OCI-LY3 (cell line): Measurements from ENCODE around the gene VWA3B.

Experiments used
- H2AFZ ChIP-seq: fragments of 200-600, 300-600 bp; shearing (Covaris generic); 2 replicates; pipeline ENCODE4 v1.6.0; 2014; ENCODE audit warnings: antibody characterized with exemption, low read depth, low read length
- H3K27ac ChIP-seq: fragments of 200-600, 300-600 bp; sonication (generic); 2 replicates; pipeline ENCODE4 v1.5.1; 2014; ENCODE audit warnings: mild to moderate bottlenecking, low read length, moderate library complexity, mixed read lengths
- H3K27me3 ChIP-seq: fragments of 200-600, 300-600 bp; sonication (generic); 2 replicates; pipeline ENCODE4 v1.6.1; 2014; ENCODE audit warnings: low read depth, low read length, mixed read lengths
- H3K36me3 ChIP-seq: fragments of 200-600, 300-600 bp; sonication (generic); replicated peaks from 2 replicates; pipeline ENCODE3; 2014; ENCODE audit warnings: low read depth, low read length, mixed read lengths
- H3K4me1 ChIP-seq: fragments of 300-600, 200-600 bp; sonication (generic); 2 replicates; pipeline ENCODE4 v1.6.1; 2014; ENCODE audit warnings: low read length, mixed read lengths
- H3K4me2 ChIP-seq: fragments of 200-600, 300-600 bp; sonication (generic); 2 replicates; pipeline ENCODE4 v1.6.1; 2014; ENCODE audit warnings: low read length, mixed read lengths
- H3K4me3 ChIP-seq: fragments of 300-600, 200-600 bp; sonication (generic); 2 replicates; pipeline ENCODE4 v1.5.1; 2014; ENCODE audit warnings: antibody characterized with exemption, mild to moderate bottlenecking, low read length, moderate library complexity
- H3K79me2 ChIP-seq: fragments of 300-600, 200-600 bp; shearing (Covaris generic); 2 replicates; pipeline ENCODE4 v1.6.1; 2014; ENCODE audit warnings: mild to moderate bottlenecking, low read length, mixed read lengths
- H3K9ac ChIP-seq: fragments of 300-600, 200-600 bp; shearing (Covaris generic); 2 replicates; pipeline ENCODE4 v1.6.0; 2014; ENCODE audit warnings: mild to moderate bottlenecking, low read length, moderate library complexity
- H3K9me3 ChIP-seq: fragments of 200-600, 300-600 bp; shearing (Covaris generic); 2 replicates; pipeline ENCODE4 v1.6.1; 2014; ENCODE audit warnings: low read length, mixed read lengths; ENCODE audit not compliant: insufficient read depth
- H4K20me1 ChIP-seq: fragments of 200-600, 300-600 bp; sonication (generic); 2 replicates; pipeline ENCODE4 v1.6.1; 2016; ENCODE audit warnings: low read length, mixed read lengths; ENCODE audit not compliant: insufficient read depth
- CTCF ChIP-seq: fragments of 200-600, 300-600 bp; sonication (generic); IDR thresholded peaks from 2 replicates; pipeline ENCODE4 v1.5.1; 2014; ENCODE audit warnings: antibody characterized with exemption, low read length, low read depth
- EZH2phosphoT487 ChIP-seq: fragments of 200-600 bp; shearing (Covaris generic); IDR thresholded peaks from 2 replicates; pipeline ENCODE4 v1.6.1; 2018; ENCODE audit warnings: antibody characterized with exemption, mixed run types, low read depth

Gene VWA3B

GRCh38 chr2:98311090-98311489 lies 224.1 kb downstream of the VWA3B start:
- Histone ChIP-seq H3K36me3 (no peaks in the 10 kb centered on the region), H3K4me3 (no peak overlapping the region), H3K27me3 (peaks cover 22% of the 10 kb centered on the region; the same call in 1 of the 2 replicates), H3K9me3 (no peaks in the 10 kb centered on the region), H3K4me1 (no peaks in the 10 kb centered on the region), H2AFZ (no peak overlapping the region), H3K79me2 (no peaks in the 10 kb centered on the region), H4K20me1 (no peaks in the 10 kb centered on the region), H3K27ac (no peak overlapping the region), H3K9ac (no peak overlapping the region), H3K4me2 (no peak overlapping the region)
- TF ChIP-seq EZH2phosphoT487 (no peak), CTCF (no peak)

GRCh38 chr2:98311771-98312545 lies 225.0 kb downstream of the VWA3B start:
- Histone ChIP-seq H3K4me3 (no peak overlapping the region), H3K27ac (no peak overlapping the region), H3K9ac (no peak overlapping the region), H3K4me1 (no peaks in the 10 kb centered on the region), H3K27me3 (peaks cover 16% of the 10 kb centered on the region; the same call in 1 of the 2 replicates), H3K79me2 (no peaks in the 10 kb centered on the region), H3K36me3 (no peaks in the 10 kb centered on the region), H2AFZ (no peak overlapping the region), H3K4me2 (no peak overlapping the region), H3K9me3 (no peaks in the 10 kb centered on the region), H4K20me1 (no peaks in the 10 kb centered on the region)
- TF ChIP-seq EZH2phosphoT487 (no peak), CTCF (no peak)

- no peak overlapping the region for H3K27ac ChIP-seq
- no peak overlapping the region for H3K9ac ChIP-seq
- H2AFZ ChIP-seq: no peak overlapping the region
- no peak overlapping the region for H3K4me3 ChIP-seq
- H3K36me3 ChIP-seq: no peaks in the 10 kb centered on the region
- H3K4me1 ChIP-seq: no peaks in the 10 kb centered on the region
- peaks cover 10% of the 10 kb centered on the region; the same call in 1 of the 2 replicates for H3K27me3 ChIP-seq
- no peaks in the 10 kb centered on the region for H3K9me3 ChIP-seq
- H4K20me1 ChIP-seq: no peaks in the 10 kb centered on the region
- no peaks in the 10 kb centered on the region for H3K79me2 ChIP-seq
- H3K4me2 ChIP-seq: no peak overlapping the region
- TF ChIP-seq EZH2phosphoT487: no peak
- TF ChIP-seq CTCF: no peak
Observed at GRCh38 chr2:98313492-98314250, 226.7 kb downstream of the VWA3B start.

DNA sequence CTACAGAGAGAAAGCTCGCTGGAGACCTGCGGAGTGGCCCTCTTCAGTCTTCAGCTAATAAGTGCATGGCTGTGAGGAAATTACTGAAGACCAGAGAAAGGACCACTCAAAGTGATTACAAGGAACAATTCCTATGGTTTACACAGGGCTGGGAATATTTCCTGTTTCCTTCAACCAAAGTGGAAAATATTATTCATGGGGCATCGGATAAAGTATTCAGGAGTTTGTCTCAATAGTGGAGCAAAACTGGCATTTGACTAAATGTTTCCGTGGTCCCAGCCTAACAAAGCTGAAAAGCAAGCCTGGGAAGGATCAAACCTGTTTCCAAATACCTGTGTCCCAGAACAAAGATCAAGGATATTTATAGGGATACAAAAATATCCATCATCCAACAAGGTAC lies 227.3 kb downstream of the VWA3B start:
- Histone ChIP-seq H3K9ac (no peak overlapping the region), H3K4me3 (no peak overlapping the region)
- TF ChIP-seq EZH2phosphoT487: no peak
- TF ChIP-seq CTCF: no peak

More for the DNA sequence above, 227.3 kb downstream of the VWA3B start:
- H3K79me2 ChIP-seq: no peaks in the 10 kb centered on the region
- no peak overlapping the region for H2AFZ ChIP-seq
- H3K9me3 ChIP-seq: no peaks in the 10 kb centered on the region
- H4K20me1 ChIP-seq: no peaks in the 10 kb centered on the region
- no peak overlapping the region for H3K4me2 ChIP-seq
- no peaks in the 10 kb centered on the region for H3K36me3 ChIP-seq
- no peaks in the 10 kb centered on the region for H3K4me1 ChIP-seq
- peaks cover 9% of the 10 kb centered on the region; the same call in 1 of the 2 replicates for H3K27me3 ChIP-seq
- no peak overlapping the region for H3K27ac ChIP-seq
